Subcutaneous abdominal adipose tissue (tissue), 5 donors: ENCODE data around the gene CCDC186.

Source experiments
- H3K27ac ChIP-seq: one replicate; pipeline ENCODE4 v1.7.0; 2013; ENCODE audit warnings: low read depth, mild to moderate bottlenecking, inconsistent platforms, low read length, moderate library complexity
- H3K27me3 ChIP-seq, 5 donors: one replicate each; pipeline ENCODE4 v1.7.0; 2013; ENCODE audit warnings: low read length in 5 of 5, inconsistent platforms in 1 of 5; ENCODE audit not compliant: control insufficient read depth in 5 of 5, insufficient read depth in 4 of 5
- H3K36me3 ChIP-seq, 5 donors: one replicate each; pipeline ENCODE4 v1.7.0; 2013; ENCODE audit warnings: low read length in 5 of 5; ENCODE audit not compliant: control insufficient read depth in 5 of 5, insufficient read depth in 5 of 5
- H3K4me1 ChIP-seq, 5 donors: one replicate each; pipeline ENCODE4 v1.7.0; 2013; ENCODE audit warnings: low read length in 5 of 5, mild to moderate bottlenecking in 3 of 5, moderate library complexity in 1 of 5; ENCODE audit not compliant: control insufficient read depth in 5 of 5, insufficient read depth in 5 of 5
- H3K4me3 ChIP-seq, 5 donors: one replicate each; pipeline ENCODE4 v1.7.0; 2013; ENCODE audit warnings: low read length in 5 of 5, low read depth in 1 of 5
- H3K9ac ChIP-seq, 5 donors: one replicate each; pipeline ENCODE4 v1.7.0; 2013; ENCODE audit warnings: low read length in 5 of 5, mild to moderate bottlenecking in 4 of 5, moderate library complexity in 3 of 5
- H3K9me3 ChIP-seq, 5 donors: one replicate each; pipeline ENCODE4 v1.7.0; 2013; ENCODE audit warnings: low read length in 5 of 5; ENCODE audit not compliant: control insufficient read depth in 5 of 5
- donor health status: healthy.
- donor health status: healthy.
- donor health status: healthy.
- donor health status: healthy.
- donor health status: healthy.

Gene CCDC186

DNA sequence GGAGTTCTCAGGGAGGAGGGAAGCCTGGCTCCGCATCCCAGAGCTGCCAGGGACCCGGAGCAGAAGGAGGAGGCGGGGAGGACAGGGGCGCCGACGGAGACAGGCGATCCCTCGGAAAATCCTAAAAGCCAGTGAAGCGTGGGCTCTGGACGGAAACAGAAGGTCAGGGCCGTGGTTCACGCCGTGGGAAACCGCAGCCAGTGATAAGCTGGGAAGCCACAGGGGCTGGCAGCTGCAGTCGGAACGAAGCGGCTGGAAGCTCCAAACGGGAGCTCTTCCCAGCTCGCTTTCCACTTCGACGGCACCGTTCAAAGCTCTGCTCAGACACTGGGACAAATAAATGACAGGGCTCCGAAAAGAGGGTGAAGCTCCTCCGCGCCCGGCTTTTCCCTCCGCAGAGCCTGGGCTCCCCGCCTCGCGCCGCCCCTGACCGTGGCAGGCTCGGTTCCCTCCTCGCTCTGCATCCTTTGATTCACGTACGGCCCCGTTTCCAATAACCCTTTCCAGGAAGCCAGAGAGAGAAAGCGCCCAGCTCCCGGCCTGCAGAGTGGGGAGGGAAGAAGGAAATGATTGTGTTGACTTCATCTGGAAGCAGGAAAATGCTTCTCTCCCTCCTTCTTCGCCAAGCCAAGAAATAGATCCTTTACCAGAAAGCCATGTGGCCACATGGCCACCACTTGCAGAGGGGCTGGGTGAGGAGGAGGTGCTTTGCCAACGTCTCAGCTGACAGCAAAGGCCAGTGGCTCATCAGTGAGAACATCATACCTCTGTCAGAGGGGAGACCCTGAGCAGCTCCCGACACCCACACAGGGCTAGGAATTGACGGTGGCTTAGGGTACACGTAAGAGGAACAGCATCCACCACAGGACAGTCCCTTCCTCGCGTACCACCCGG, 72.9 kb downstream of the CCDC186 start:
- H3K4me3 ChIP-seq, result peak overlapping the region; percentile 56 to 77 (median 74)
- H3K9ac ChIP-seq, result peak overlapping the region; percentile 30 to 73 (median 68)
- no peaks in the 10 kb centered on the region for H3K36me3 ChIP-seq
- no peaks in the 10 kb centered on the region for H3K9me3 ChIP-seq
- H3K4me1 ChIP-seq, result peaks cover 8 to 33% (median 19%) of the 10 kb centered on the region in 5 donors
- H3K27ac ChIP-seq, result no peak overlapping the region
- no peaks in the 10 kb centered on the region for H3K27me3 ChIP-seq

DNA sequence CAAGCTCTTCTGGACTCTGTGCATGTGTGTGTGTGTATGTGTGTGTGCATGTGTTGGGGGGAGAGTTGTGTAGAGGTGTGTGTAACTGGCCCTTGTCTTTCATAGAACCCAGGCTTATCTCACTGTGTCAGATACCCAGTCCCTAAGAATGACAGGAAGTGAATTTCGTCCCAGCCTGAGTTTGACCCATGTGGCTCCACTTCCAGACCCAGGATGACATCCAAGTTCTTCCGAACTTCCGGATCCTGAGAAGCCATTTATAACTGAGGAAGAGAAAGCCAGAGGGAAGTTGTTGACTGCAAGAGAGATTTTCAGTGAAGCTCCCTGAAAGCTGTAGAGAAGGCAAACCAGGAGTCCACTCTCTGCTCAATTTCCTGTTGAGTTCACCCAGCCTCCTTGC, 77.1 kb downstream of the CCDC186 start:
- no peak overlapping the region for H3K27ac ChIP-seq

DNA sequence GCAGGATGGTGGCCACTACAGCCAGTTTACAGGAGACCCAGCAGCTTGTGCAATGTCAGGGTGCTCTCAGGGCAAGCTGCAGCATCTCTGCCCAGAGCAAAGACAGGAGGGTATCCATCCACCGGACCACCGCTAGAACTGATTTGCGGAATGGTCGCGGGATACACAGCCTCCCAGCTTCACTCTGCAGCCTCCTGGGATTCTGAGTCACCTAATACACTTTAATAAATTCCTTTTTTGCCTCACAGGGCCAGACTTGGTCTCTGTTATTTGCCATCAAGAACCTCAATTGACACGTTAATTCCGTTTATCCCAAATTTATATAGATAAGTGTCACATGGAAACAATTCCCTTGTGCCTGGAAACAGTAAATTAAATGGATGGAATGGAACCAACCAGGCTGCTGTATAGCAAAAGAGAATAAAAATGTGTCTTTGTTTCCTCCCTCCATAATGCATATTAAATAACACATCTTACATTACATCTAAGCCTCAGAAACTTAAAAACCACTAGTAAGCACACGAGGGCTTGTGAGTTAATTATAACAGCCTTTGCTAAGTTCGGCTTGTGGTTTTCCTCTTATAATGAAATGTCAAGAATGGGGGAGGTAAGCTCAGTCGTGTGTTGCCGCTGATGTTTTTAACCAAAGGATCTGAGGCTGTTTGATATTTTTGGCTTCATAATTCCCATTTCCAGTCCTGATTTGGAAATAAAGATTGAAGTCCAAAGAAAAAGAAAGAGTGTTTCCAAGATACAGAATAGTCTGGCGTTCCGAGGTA, 78.3 kb downstream of the CCDC186 start:
- Histone ChIP-seq H3K4me3 (no peak overlapping the region), H3K36me3 (no peaks in the 10 kb centered on the region), H3K4me1 (peaks cover 3 to 15% (median 3%) of the 10 kb centered on the region in 5 donors), H3K27ac (no peak overlapping the region), H3K27me3 (no peaks in the 10 kb centered on the region), H3K9ac (no peak overlapping the region), H3K9me3 (no peaks in the 10 kb centered on the region)

More for the DNA sequence above, 77.1 kb downstream of the CCDC186 start:
- Histone ChIP-seq H3K9ac (no peak overlapping the region), H3K9me3 (no peaks in the 10 kb centered on the region), H3K27me3 (no peaks in the 10 kb centered on the region), H3K4me1 (peaks cover 8 to 25% (median 13%) of the 10 kb centered on the region in 5 donors), H3K36me3 (no peaks in the 10 kb centered on the region), H3K4me3 (no peak overlapping the region)

DNA sequence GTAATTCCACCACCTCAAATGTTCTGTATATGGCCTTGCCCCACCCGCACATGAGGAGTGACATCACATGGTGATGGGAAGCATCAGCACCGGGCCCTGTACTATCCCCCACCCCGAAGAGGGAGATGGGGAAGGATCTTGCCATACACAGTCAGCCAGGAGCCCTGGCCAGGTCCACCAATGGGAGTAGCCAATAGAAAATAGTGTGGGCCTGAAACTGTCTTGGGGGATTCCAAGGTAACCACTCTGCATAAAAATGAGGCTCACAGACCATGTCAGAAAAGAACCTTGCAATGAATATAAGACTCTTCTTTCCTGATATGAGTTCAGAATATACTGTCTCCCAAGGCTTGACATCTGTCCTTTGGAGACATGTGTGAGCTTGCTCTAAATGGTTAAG, 79.2 kb downstream of the CCDC186 start:
- H3K9me3 ChIP-seq, result no peaks in the 10 kb centered on the region
- no peak overlapping the region for H3K4me3 ChIP-seq
- H3K4me1 ChIP-seq, result peaks cover 0 to 13% (median 0%) of the 10 kb centered on the region in 5 donors
- H3K9ac ChIP-seq, result no peak overlapping the region
- H3K27ac ChIP-seq, result no peak overlapping the region
- no peaks in the 10 kb centered on the region for H3K36me3 ChIP-seq
- no peaks in the 10 kb centered on the region for H3K27me3 ChIP-seq

DNA sequence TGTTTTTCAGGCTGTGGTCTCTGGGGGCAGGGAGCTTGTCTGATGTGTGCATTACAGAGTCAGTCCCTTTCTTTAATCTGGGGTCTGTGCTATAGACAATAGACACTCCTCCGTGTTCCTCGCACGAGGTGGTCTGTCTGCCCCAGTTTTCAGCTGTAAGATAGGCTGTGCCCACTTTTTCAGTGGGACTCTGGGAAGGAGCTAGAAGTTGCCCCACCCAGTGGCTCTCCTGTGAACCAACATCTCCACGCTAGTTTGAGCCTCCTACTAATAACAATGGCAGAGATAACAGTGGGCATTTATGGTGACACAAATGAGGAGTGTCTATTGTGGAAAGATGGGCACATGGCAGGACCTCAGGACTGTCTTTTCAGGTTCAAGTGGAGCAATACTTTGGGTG, 86.3 kb downstream of the CCDC186 start:
- H3K9ac ChIP-seq, result no peak overlapping the region
- no peaks in the 10 kb centered on the region for H3K36me3 ChIP-seq
- no peak overlapping the region for H3K4me3 ChIP-seq
- peaks cover 0 to 3% (median 0%) of the 10 kb centered on the region in 5 donors for H3K4me1 ChIP-seq
- H3K9me3 ChIP-seq, result no peaks in the 10 kb centered on the region
- H3K27ac ChIP-seq, result no peak overlapping the region
- H3K27me3 ChIP-seq, result no peaks in the 10 kb centered on the region

DNA sequence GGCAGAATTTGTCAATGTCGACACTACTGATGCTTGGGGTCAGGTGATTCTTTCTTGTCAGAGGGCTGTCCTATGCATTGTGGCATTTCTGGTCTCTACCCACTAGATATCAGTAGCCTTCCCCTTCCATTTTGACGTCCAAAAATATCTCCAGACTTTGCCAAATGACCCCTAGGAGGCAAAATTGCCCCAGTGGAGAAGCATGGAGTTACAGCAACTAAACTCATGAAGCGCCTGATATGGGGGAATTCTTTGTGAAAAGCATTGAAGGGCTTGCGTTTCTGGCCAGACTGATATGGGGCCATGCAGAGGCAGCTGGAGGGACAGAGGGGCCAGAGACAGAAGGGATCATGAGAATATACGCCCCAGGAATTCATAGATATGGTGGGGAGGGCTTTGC, 86.7 kb downstream of the CCDC186 start:
- Histone ChIP-seq H3K9ac (no peak overlapping the region), H3K27ac (no peak overlapping the region), H3K4me1 (peaks cover 0 to 3% (median 0%) of the 10 kb centered on the region in 5 donors), H3K9me3 (no peaks in the 10 kb centered on the region), H3K4me3 (no peak overlapping the region), H3K36me3 (no peaks in the 10 kb centered on the region), H3K27me3 (no peaks in the 10 kb centered on the region)

DNA sequence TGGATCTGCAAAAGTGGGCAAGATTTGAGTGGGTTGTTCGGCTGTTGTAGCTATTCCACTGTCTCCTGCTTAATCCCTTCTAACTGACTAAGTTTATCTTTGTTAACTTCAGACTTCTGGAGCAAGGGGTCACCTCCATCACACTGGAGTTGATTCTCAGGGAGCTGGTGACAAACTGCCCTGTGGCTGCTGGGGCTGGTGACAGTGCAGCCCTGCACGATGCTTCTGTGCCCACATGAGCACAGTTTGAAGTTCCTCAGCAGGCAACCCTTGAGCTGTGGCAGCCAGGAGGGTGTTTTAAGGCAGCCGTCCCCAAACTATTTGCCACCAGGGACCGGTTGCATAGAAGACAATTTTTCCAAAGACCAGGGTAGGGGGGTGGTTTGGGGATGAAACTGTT, 89.8 kb downstream of the CCDC186 start:
- no peak overlapping the region for H3K27ac ChIP-seq
- H3K27me3 ChIP-seq, result no peaks in the 10 kb centered on the region
- H3K4me1 ChIP-seq, result no peaks in the 10 kb centered on the region
- no peaks in the 10 kb centered on the region for H3K36me3 ChIP-seq
- no peak overlapping the region for H3K4me3 ChIP-seq
- H3K9me3 ChIP-seq, result no peaks in the 10 kb centered on the region
- H3K9ac ChIP-seq, result no peak overlapping the region

DNA sequence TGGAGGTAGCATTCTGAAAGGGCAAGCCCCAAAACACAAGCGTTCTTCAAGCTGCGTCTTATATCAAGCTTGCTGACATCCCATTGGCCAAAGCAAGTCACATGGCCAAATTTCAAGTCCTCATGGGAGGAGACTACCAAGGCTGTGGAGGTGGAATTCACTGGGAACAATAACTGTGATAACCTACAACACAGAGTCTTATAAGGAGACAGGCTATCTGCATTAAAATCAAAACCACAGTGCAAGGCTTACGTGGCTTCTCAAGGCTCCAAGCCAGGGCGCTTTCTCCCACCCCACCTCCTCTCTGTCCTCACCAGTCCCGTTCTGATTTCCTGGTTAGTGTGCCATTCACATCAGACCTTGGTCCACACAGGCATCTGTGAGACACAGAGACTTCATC, 91.0 kb downstream of the CCDC186 start:
- no peaks in the 10 kb centered on the region for H3K27me3 ChIP-seq
- no peak overlapping the region for H3K4me3 ChIP-seq
- H3K4me1 ChIP-seq, result no peaks in the 10 kb centered on the region
- H3K9me3 ChIP-seq, result no peaks in the 10 kb centered on the region
- no peaks in the 10 kb centered on the region for H3K36me3 ChIP-seq
- H3K9ac ChIP-seq, result no peak overlapping the region
- H3K27ac ChIP-seq, result no peak overlapping the region

DNA sequence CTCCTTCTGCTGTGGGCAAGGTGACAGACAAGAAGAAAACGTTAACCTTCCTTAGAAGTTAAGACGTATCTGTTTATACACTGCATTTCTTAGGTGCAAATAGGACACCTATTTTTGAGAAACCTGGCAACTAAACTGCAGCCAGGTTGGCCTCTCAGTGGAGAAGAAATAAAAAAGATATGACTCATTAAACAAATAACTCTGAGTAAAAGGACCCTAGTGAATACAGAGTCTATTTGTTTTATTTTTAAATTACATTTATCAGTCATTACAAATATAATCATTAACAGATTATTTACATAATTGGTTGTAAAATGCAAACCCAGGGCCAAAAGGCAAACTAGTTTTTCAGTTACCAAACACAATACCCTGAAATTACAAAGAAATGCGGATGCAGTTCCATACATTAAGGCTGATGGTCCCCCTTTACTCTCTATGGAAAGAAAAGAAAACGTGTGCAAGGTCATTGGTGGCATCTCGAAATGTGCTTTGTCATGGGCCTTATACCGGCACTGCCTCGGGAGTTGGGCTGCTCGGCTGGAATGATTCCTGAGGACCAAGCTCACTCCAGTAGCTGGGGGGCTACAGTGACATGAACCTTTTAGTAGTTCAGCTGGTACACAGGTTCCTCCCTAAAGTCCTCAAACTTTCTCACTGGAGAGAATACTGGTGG, 92.0 kb downstream of the CCDC186 start:
- no peaks in the 10 kb centered on the region for H3K36me3 ChIP-seq
- no peak overlapping the region for H3K27ac ChIP-seq
- H3K4me3 ChIP-seq, result no peak overlapping the region
- peaks cover 0 to 9% (median 5%) of the 10 kb centered on the region in 5 donors for H3K4me1 ChIP-seq
- no peaks in the 10 kb centered on the region for H3K9me3 ChIP-seq
- H3K27me3 ChIP-seq, result no peaks in the 10 kb centered on the region
- no peak overlapping the region for H3K9ac ChIP-seq
